D341Med (cell line): ENCODE data around the gene SGSM2.

Experiments
- DNase-seq: peaks from one replicate; pipeline ENCODE4 v3.0.0; 2012; ENCODE audit warnings: low spot score

Gene SGSM2

GRCh38 chr17:2387086-2388019, 50.1 kb downstream of the SGSM2 start:
- no peak for DNase-seq

- DNase-seq = no peak
Measured at GRCh38 chr17:2388020-2388682, 50.9 kb downstream of the SGSM2 start.

GRCh38 chr17:2388683-2389055, 51.4 kb downstream of the SGSM2 start:
- no peak for DNase-seq

GRCh38 chr17:2390199-2390836, 53.0 kb downstream of the SGSM2 start:
- DNase-seq = no peak

- DNase-seq = no peak
Measured at GRCh38 chr17:2391597-2392251, 54.4 kb downstream of the SGSM2 start.

- peak; percentile 90 for DNase-seq
Measured at GRCh38 chr17:2392252-2393173, 55.2 kb downstream of the SGSM2 start.

GRCh38 chr17:2393174-2393953, 56.1 kb downstream of the SGSM2 start:
- peak; percentile 88 for DNase-seq

GRCh38 chr17:2393954-2394749, 56.9 kb downstream of the SGSM2 start:
- no peak for DNase-seq

GRCh38 chr17:2394775-2395201, 57.5 kb downstream of the SGSM2 start:
- no peak for DNase-seq

GRCh38 chr17:2395258-2396181, 58.2 kb downstream of the SGSM2 start:
- DNase-seq = no peak

GRCh38 chr17:2396192-2396567, 58.9 kb downstream of the SGSM2 start:
- no peak for DNase-seq

- DNase-seq = peak; percentile 63
Measured at GRCh38 chr17:2396568-2397246, 59.4 kb downstream of the SGSM2 start.

- no peak for DNase-seq
Measured at GRCh38 chr17:2397247-2398171, 60.2 kb downstream of the SGSM2 start.

- DNase-seq = no peak
Measured at GRCh38 chr17:2398182-2398581, 60.9 kb downstream of the SGSM2 start.

- no peak for DNase-seq
Measured at GRCh38 chr17:2398655-2399571, 61.6 kb downstream of the SGSM2 start.
